ENCODE measurements around the gene TSPAN15.

The TSPAN15 gene

GRCh38 chr10:69467928-69468750 is 16.9 kb downstream of the TSPAN15 start:
- WGBS, 2 experiments (ENCODE audit: insufficient coverage in 2 of 2) = 67 to 72% methylated on average over 5 to 6 of the region's 13 CpGs
- Histone ChIP-seq H3K4me1 (ENCODE audit: control insufficient read depth, insufficient read depth, low read length, poor library complexity, severe bottlenecking) (peaks cover 19% of the 10 kb centered on the region), H3K27ac (ENCODE audit: low read depth, low read length, severe bottlenecking) (no peak overlapping the region)

DNA sequence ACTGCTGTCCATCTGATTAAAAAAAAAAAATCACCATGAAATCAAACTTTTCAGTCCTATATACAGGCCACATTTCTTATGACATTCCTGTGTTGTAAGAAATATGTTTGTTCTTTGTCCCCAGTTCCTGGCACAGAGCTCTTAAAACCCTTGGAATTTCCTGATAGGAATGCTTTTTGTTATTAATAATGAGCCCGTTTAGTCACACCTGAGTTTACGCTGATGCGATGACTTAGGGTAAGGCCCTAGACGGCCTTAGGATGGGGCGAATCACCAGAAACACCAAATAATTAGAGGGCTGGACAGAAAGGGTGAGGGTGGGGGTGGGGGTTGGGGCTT is 17.5 kb downstream of the TSPAN15 start:
- H3K36me3 ChIP-seq (ENCODE audit: control insufficient read depth, insufficient read depth, low read length) = no peaks in the 10 kb centered on the region
- 78 to 92% methylated on average over 2 to 5 of the region's 5 CpGs for WGBS, 2 experiments (ENCODE audit: insufficient coverage in 2 of 2)
- H3K27ac ChIP-seq (ENCODE audit: low read depth, low read length, severe bottlenecking) = no peak overlapping the region
- H3K9me3 ChIP-seq (ENCODE audit: control insufficient read depth, low read length) = no peaks in the 10 kb centered on the region
- no peak overlapping the region for H3K4me3 ChIP-seq (ENCODE audit: extremely low read depth, insufficient read depth, low read length, poor library complexity, severe bottlenecking)
- H3K4me1 ChIP-seq (ENCODE audit: control insufficient read depth, insufficient read depth, low read length, poor library complexity, severe bottlenecking) = peaks cover 24% of the 10 kb centered on the region

More at GRCh38 chr10:69467928-69468750, 16.9 kb downstream of the TSPAN15 start:
- Histone ChIP-seq H3K36me3 (ENCODE audit: control insufficient read depth, insufficient read depth, low read length) (no peaks in the 10 kb centered on the region), H3K4me3 (ENCODE audit: extremely low read depth, insufficient read depth, low read length, poor library complexity, severe bottlenecking) (no peak overlapping the region), H3K9me3 (ENCODE audit: control insufficient read depth, low read length) (no peaks in the 10 kb centered on the region)

- Histone ChIP-seq H3K27ac (ENCODE audit: low read depth, low read length, severe bottlenecking) (no peak overlapping the region), H3K9me3 (ENCODE audit: control insufficient read depth, low read length) (no peaks in the 10 kb centered on the region), H3K4me1 (ENCODE audit: control insufficient read depth, insufficient read depth, low read length, poor library complexity, severe bottlenecking) (peaks cover 36% of the 10 kb centered on the region), H3K36me3 (ENCODE audit: control insufficient read depth, insufficient read depth, low read length) (no peaks in the 10 kb centered on the region), H3K4me3 (ENCODE audit: extremely low read depth, insufficient read depth, low read length, poor library complexity, severe bottlenecking) (no peak overlapping the region)
- 90% methylated on average over 1 of the region's 1 CpG; no CpG with 5 or more reads in 1 of the 2 experiments for WGBS, 2 experiments (ENCODE audit: insufficient coverage in 2 of 2)
Observed at GRCh38 chr10:69469976-69470375, 18.7 kb downstream of the TSPAN15 start.

DNA sequence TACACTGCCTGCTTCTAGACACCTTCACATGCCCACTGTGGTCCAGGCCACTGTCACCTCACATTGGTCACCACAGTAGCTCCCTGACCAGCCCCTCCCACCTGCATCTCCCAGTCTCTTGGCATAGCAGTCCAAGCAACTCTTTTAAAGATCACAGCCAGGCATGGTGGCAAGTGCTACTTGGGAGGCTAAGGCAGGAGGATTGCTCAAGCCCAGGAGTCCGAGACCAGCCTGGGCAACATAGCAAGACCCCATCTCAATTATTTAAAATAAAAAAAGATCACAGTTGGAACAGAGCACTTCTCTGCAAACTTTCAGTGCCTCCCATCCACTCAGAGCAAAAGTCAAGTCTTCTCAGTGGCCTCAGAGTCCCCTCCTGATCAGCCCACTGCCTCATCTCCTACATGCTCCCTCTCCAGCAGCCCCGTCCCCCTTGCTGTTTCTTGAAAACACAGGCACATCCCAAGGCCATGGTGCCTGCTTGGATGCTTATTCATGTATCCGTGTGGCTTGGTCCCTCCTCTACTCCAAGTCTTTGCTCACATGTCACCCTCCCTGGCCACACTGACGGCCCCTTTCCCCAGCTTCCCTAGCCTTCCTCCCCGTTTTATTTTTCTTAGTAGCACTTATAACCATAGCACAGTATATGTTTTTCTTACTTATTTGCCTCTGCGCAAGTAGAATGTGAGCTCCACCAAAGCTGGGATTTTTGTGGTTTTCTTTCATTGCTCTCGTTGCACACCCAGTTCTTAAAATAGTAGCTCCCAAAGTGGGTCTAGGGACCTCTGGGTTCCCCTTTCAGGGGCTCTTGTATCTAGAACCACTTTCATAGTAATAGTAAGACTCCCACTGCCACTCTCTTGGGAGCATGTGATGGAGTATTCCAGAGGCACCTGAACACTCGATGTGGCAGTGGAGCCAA is 19.5 kb downstream of the TSPAN15 start:
- Histone ChIP-seq H3K9me3 (ENCODE audit: control insufficient read depth, low read length) (no peaks in the 10 kb centered on the region), H3K36me3 (ENCODE audit: control insufficient read depth, insufficient read depth, low read length) (no peaks in the 10 kb centered on the region), H3K27ac (ENCODE audit: low read depth, low read length, severe bottlenecking) (no peak overlapping the region), H3K4me3 (ENCODE audit: extremely low read depth, insufficient read depth, low read length, poor library complexity, severe bottlenecking) (no peak overlapping the region), H3K4me1 (ENCODE audit: control insufficient read depth, insufficient read depth, low read length, poor library complexity, severe bottlenecking) (peaks cover 44% of the 10 kb centered on the region)
- WGBS, 2 experiments (ENCODE audit: insufficient coverage in 2 of 2) = 84 to 89% methylated on average over 6 to 7 of the region's 8 CpGs

DNA sequence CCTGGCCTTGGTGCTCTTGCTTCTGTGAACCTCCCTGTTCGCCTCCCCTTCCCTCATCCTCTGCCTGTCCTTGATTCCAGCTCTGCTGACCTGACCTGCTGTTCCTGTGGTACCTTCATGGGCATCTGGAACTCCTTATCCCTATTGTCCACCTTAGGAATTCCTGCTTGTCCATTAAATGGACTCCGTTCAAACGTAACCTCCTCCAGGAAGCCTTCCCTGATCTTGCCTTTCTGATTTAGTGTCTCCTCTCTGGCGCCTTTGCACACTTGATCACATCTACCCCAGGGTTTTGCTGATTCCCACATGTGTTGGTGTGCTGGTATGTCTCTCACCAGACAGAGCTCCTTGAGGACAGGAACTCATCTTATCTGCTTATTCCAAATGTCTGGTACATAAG is 20.9 kb downstream of the TSPAN15 start:
- no peaks in the 10 kb centered on the region for H3K36me3 ChIP-seq (ENCODE audit: control insufficient read depth, insufficient read depth, low read length)
- 93 to 100% methylated on average over 2 to 4 of the region's 4 CpGs for WGBS, 2 experiments (ENCODE audit: insufficient coverage in 2 of 2)
- peaks cover 40% of the 10 kb centered on the region for H3K4me1 ChIP-seq (ENCODE audit: control insufficient read depth, insufficient read depth, low read length, poor library complexity, severe bottlenecking)
- H3K9me3 ChIP-seq (ENCODE audit: control insufficient read depth, low read length) = no peaks in the 10 kb centered on the region
- no peak overlapping the region for H3K4me3 ChIP-seq (ENCODE audit: extremely low read depth, insufficient read depth, low read length, poor library complexity, severe bottlenecking)
- H3K27ac ChIP-seq (ENCODE audit: low read depth, low read length, severe bottlenecking) = no peak overlapping the region

DNA sequence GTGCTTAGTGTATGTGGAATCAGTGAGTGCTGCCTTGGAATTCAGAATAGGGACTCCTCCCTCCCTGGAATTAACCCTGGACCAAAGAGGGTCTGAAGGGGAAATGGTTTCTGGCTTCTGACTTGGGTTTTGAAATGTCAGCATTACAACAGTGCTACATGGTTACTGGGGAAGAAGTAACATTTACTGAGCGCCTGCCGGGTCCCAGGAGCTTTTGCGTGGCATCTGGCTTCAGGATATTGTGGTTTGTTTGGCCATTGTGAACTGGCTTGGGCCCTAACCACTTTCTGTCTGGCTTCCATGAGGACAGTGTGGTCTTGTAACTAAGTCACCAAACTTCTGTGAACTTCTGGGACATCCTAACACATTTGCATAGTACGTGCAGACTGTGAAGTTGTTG is 21.3 kb downstream of the TSPAN15 start:
- no peak overlapping the region for H3K4me3 ChIP-seq (ENCODE audit: extremely low read depth, insufficient read depth, low read length, poor library complexity, severe bottlenecking)
- peaks cover 40% of the 10 kb centered on the region for H3K4me1 ChIP-seq (ENCODE audit: control insufficient read depth, insufficient read depth, low read length, poor library complexity, severe bottlenecking)
- no peak overlapping the region for H3K27ac ChIP-seq (ENCODE audit: low read depth, low read length, severe bottlenecking)
- WGBS, 2 experiments (ENCODE audit: insufficient coverage in 2 of 2) = 95 to 100% methylated on average over 3 of the region's 4 CpGs
- H3K36me3 ChIP-seq (ENCODE audit: control insufficient read depth, insufficient read depth, low read length) = no peaks in the 10 kb centered on the region
- H3K9me3 ChIP-seq (ENCODE audit: control insufficient read depth, low read length) = no peaks in the 10 kb centered on the region

DNA sequence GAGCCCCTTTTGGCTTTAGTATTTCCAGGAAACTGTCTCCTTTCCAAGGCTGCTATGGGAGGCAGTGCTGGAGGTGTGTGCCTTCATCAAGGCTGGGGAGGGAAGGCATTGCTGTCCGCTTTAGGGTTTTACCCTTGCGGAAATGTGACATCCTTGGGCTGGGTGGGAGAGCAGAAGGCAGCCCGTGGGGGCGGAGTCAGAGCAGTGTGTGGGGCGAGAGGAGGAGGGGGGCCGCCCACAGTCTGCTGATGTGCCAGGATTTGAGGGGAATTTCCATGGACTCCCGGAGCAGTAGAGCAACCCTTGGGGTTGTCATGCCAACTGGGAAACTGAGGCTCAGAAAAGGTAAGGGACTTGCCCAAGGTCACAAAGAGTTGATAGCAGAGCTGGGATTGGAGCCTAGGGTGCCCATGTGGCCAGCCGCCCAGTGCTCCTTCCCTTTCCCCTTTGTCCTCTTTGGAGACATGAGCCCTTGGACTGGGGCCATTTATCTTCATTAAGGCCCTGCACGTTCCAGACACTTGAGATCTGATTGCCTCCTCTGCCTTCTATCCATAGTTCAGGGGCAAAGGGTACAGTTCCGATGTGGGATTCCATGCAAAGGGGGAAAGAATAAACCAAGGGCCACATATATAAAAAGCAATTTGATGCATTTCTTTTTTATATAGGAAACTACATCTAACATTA is 22.2 kb downstream of the TSPAN15 start:
- Histone ChIP-seq H3K4me3 (ENCODE audit: extremely low read depth, insufficient read depth, low read length, poor library complexity, severe bottlenecking) (no peak overlapping the region), H3K36me3 (ENCODE audit: control insufficient read depth, insufficient read depth, low read length) (no peaks in the 10 kb centered on the region), H3K4me1 (ENCODE audit: control insufficient read depth, insufficient read depth, low read length, poor library complexity, severe bottlenecking) (peaks cover 39% of the 10 kb centered on the region), H3K9me3 (ENCODE audit: control insufficient read depth, low read length) (no peaks in the 10 kb centered on the region), H3K27ac (ENCODE audit: low read depth, low read length, severe bottlenecking) (no peak overlapping the region)
- 77 to 86% methylated on average over 6 to 9 of the region's 10 CpGs for WGBS, 2 experiments (ENCODE audit: insufficient coverage in 2 of 2)

DNA sequence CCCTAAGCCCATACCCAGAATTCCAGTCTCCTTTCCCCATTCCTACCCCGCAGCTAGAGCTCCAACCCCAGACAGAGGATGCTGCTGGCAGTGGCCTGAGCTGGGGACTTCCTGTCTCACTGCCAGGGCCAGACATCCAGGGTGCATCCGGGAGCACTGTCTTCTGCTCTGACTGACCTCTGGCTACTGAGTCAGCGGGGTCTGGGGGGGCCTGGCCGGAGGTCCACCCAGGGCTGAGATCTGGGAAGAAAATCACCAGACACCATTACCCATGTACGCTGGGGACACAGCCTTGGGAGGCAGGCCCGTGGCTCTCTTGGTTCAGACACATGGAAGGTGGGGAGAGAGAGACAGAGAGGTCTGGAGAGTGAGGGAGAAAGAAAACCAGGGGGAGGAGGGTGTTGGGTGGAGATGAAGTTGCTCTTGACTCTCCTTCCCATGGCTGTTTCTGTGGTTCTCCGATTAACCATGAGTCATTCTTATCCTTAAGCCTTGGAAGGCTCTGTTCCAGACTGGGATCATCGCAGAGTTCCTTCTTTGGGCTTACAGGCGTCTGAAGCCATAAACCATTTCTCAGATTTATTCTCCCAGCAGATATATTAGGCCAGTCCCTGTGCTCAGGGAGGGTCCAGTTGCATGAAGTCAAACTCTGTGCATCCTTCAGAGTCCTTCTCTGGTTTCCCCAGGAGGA is 23.6 kb downstream of the TSPAN15 start:
- Histone ChIP-seq H3K9me3 (ENCODE audit: control insufficient read depth, low read length) (no peaks in the 10 kb centered on the region), H3K4me1 (ENCODE audit: control insufficient read depth, insufficient read depth, low read length, poor library complexity, severe bottlenecking) (peaks cover 42% of the 10 kb centered on the region), H3K4me3 (ENCODE audit: extremely low read depth, insufficient read depth, low read length, poor library complexity, severe bottlenecking) (no peak overlapping the region), H3K36me3 (ENCODE audit: control insufficient read depth, insufficient read depth, low read length) (no peaks in the 10 kb centered on the region), H3K27ac (ENCODE audit: low read depth, low read length, severe bottlenecking) (peak overlapping the region; percentile 84)
- WGBS, 2 experiments (ENCODE audit: insufficient coverage in 2 of 2) = 84 to 87% methylated on average over 7 of the region's 9 CpGs

GRCh38 chr10:69475433-69475830 is 24.2 kb downstream of the TSPAN15 start:
- Histone ChIP-seq H3K4me1 (ENCODE audit: control insufficient read depth, insufficient read depth, low read length, poor library complexity, severe bottlenecking) (peaks cover 47% of the 10 kb centered on the region), H3K9me3 (ENCODE audit: control insufficient read depth, low read length) (no peaks in the 10 kb centered on the region), H3K36me3 (ENCODE audit: control insufficient read depth, insufficient read depth, low read length) (no peaks in the 10 kb centered on the region), H3K27ac (ENCODE audit: low read depth, low read length, severe bottlenecking) (peak overlapping the region; percentile 84), H3K4me3 (ENCODE audit: extremely low read depth, insufficient read depth, low read length, poor library complexity, severe bottlenecking) (no peak overlapping the region)
- no CpG with 5 or more reads among the region's 2 CpGs for WGBS, 2 experiments (ENCODE audit: insufficient coverage in 2 of 2)

DNA sequence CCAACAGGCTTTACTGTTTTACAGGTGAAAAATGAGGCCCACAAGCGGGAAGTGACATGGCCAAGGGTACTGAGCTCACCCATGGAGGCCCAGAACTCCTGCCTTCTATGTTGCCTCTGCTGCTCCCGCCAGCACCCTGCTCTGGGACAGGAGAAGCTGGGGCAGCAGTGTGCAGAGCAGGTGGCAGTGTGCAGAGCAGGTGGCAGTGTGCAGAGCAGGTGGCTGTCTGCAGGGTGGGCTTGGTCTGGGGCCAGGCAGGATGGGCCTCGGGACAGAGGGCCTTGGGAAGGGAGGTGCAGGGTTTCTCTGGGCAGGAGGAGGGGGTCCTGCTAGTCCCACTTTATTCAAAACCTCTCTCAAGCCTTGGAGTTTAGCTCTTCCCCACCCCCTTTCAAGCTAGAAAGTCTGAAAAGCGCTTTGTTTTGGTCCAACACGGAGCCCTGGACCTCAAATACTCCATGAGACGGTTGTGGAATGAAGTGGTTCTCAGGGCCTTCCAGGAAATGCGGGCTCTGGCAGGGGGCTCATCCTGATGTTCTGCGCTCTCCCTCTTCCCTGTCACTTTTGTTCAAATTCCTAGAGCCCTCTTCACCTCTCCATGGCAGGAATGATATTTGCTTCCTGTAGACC is 26.8 kb downstream of the TSPAN15 start:
- WGBS, 2 experiments (ENCODE audit: insufficient coverage in 2 of 2) = 83 to 96% methylated on average over 7 of the region's 8 CpGs
- H3K4me3 ChIP-seq (ENCODE audit: extremely low read depth, insufficient read depth, low read length, poor library complexity, severe bottlenecking) = no peak overlapping the region

More for the DNA sequence above, 26.8 kb downstream of the TSPAN15 start:
- H3K27ac ChIP-seq (ENCODE audit: low read depth, low read length, severe bottlenecking) = no peak overlapping the region
- no peaks in the 10 kb centered on the region for H3K9me3 ChIP-seq (ENCODE audit: control insufficient read depth, low read length)
- H3K36me3 ChIP-seq (ENCODE audit: control insufficient read depth, insufficient read depth, low read length) = no peaks in the 10 kb centered on the region
- H3K4me1 ChIP-seq (ENCODE audit: control insufficient read depth, insufficient read depth, low read length, poor library complexity, severe bottlenecking) = peaks cover 52% of the 10 kb centered on the region

Data from mesodermal cell (in vitro differentiated cells).